ENCODE results near the gene ALKBH3. TPM values are rescaled to one million over a fixed set of nuclear protein-coding genes. Genes with fewer than 3 reads are reported as not detected.

Gene ALKBH3
- total RNA-seq, 1 experiment from 2014 or later: 13.3 TPM

- no peak for DNase-seq (ENCODE audit: low spot score)
- ChIA-PET POLR2A (no interaction called here), CTCF (interaction anchor here (0.5 to 4.2 kb wide), 13 partner anchors 8 to 240 kb away, joined by 3 to 20 read pairs (median 4); partner anchors contain the start of gene C11orf96)
- no peaks in the 10 kb centered on the region for H3K27me3 Mint-ChIP-seq (ENCODE audit: low read depth)
- ATAC-seq: no peak
- no peak overlapping the region for H3K4me3 Mint-ChIP-seq
- peaks cover under 1% of the 10 kb centered on the region; the same call in 1 of the 2 replicates for H3K36me3 Mint-ChIP-seq
- peaks cover 21% of the 10 kb centered on the region for H3K4me1 Mint-ChIP-seq
- no peaks in the 10 kb centered on the region for H3K9me3 Mint-ChIP-seq
- H3K27ac Mint-ChIP-seq: no peak overlapping the region
- TF ChIP-seq ZNF532 (CRISPR knock-in tag; IDR thresholded peaks at IDR 0.05; ENCODE audit: borderline replicate concordance): no peak
- no peak for TF ChIP-seq MXD4 (CRISPR knock-in tag; IDR thresholded peaks at IDR 0.05; ENCODE audit: borderline replicate concordance)
- no peak for TF ChIP-seq ZNF121 (CRISPR knock-in tag; IDR thresholded peaks at IDR 0.05)
- no peak for TF ChIP-seq USF1 (CRISPR knock-in tag; IDR thresholded peaks at IDR 0.05)
- TF ChIP-seq TP53 (CRISPR knock-in tag; IDR thresholded peaks at IDR 0.05): no peak
- no peak for TF ChIP-seq ZNF425 (CRISPR knock-in tag; conservative IDR thresholded peaks at IDR 0.05)
- no peak for TF ChIP-seq FOXJ3 (CRISPR knock-in tag; IDR thresholded peaks at IDR 0.05; ENCODE audit: borderline replicate concordance)
- no peak for TF ChIP-seq RORB (CRISPR knock-in tag; IDR thresholded peaks at IDR 0.05)
- no peak for TF ChIP-seq ZNF396 (CRISPR knock-in tag; IDR thresholded peaks at IDR 0.05; ENCODE audit: borderline replicate concordance)
- TF ChIP-seq ZNF219 (CRISPR knock-in tag; IDR thresholded peaks at IDR 0.05; ENCODE audit: borderline replicate concordance): no peak
- TF ChIP-seq OVOL2 (CRISPR knock-in tag; IDR thresholded peaks at IDR 0.05; ENCODE audit: borderline replicate concordance): no peak
- TF ChIP-seq ARID4B (CRISPR knock-in tag; IDR thresholded peaks at IDR 0.05; ENCODE audit: borderline replicate concordance): no peak
- TF ChIP-seq PRRX2 (CRISPR knock-in tag; IDR thresholded peaks at IDR 0.05): no peak
- TF ChIP-seq FOXP4 (CRISPR knock-in tag; IDR thresholded peaks at IDR 0.05): no peak
- TF ChIP-seq ZNF671 (CRISPR knock-in tag; IDR thresholded peaks at IDR 0.05): no peak
- no peak for TF ChIP-seq HMGXB4 (CRISPR knock-in tag; IDR thresholded peaks at IDR 0.05)
- TF ChIP-seq GABPB1 (CRISPR knock-in tag; IDR thresholded peaks at IDR 0.05): no peak
- TF ChIP-seq ZNF512 (CRISPR knock-in tag; IDR thresholded peaks at IDR 0.05; ENCODE audit: borderline replicate concordance): no peak
- no peak for TF ChIP-seq ESRRA (CRISPR knock-in tag; IDR thresholded peaks at IDR 0.05; ENCODE audit: borderline replicate concordance)
Observed at GRCh38 chr11:43925063-43925931, 44.7 kb downstream of the ALKBH3 start.

Measured in WTC11 (cell line).